Measurements from ENCODE around the gene SPOCK3. TPM values are rescaled to one million over a fixed set of nuclear protein-coding genes. Genes with fewer than 3 reads are reported as not detected.

The SPOCK3 gene
- total and polyA plus RNA-seq, 8 donors = 0.15 to 2.1 (median 0.92) TPM

DNA sequence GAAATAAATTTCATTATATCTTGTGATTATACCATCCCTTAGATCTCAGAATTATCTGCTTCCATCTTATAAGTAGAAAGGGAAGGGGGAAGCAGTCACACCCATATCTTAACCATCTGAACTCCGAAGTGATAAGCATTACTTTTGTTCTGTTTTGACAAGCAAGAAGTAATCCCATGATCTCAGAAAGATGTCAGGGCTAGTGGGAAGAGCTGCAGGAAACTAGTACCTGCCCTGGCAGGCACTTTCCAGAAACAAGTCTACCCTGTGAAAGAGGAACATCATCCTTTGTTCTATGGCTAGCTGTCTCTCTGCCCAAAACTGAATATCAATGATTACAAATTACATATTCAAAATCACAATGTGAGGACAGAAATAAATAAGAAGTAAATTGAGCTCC lies 244.4 kb downstream of the SPOCK3 start:
- intact Hi-C loops (cut with DNase I) = no loop called here
- TF ChIP-seq, protein P1, sequence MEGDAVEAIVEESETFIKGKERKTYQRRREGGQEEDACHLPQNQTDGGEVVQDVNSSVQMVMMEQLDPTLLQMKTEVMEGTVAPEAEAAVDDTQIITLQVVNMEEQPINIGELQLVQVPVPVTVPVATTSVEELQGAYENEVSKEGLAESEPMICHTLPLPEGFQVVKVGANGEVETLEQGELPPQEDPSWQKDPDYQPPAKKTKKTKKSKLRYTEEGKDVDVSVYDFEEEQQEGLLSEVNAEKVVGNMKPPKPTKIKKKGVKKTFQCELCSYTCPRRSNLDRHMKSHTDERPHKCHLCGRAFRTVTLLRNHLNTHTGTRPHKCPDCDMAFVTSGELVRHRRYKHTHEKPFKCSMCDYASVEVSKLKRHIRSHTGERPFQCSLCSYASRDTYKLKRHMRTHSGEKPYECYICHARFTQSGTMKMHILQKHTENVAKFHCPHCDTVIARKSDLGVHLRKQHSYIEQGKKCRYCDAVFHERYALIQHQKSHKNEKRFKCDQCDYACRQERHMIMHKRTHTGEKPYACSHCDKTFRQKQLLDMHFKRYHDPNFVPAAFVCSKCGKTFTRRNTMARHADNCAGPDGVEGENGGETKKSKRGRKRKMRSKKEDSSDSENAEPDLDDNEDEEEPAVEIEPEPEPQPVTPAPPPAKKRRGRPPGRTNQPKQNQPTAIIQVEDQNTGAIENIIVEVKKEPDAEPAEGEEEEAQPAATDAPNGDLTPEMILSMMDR (IDR thresholded peaks at IDR 0.05) = no peak
- H3K4me3 ChIP-seq = no peak overlapping the region
- no peaks in the 10 kb centered on the region for H3K9me3 ChIP-seq
- ATAC-seq (no peak), DNase-seq (no peak)
- H3K4me1 ChIP-seq = no peaks in the 10 kb centered on the region
- no peaks in the 10 kb centered on the region for H3K36me3 ChIP-seq
- no peaks in the 10 kb centered on the region for H3K27me3 ChIP-seq
- no peak overlapping the region for H3K27ac ChIP-seq

DNA sequence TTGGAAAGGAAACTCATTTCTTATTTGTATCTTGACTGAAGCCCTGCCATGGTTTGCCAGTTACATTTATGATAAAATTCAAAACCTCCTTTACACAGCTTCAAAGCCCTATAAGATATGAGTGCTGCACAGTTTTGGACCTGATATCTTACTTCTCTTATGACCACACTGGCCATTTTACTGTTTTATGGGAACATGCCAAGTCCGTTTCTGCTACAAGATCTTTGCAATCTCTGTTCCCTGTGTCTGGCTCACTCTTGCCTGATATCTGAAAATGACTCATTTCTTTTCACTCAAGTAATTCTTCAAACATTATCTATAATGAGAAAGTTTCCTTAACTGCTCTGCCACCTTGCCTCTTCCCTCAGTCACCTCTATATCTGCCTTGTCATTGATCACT lies 247.3 kb downstream of the SPOCK3 start:
- Histone ChIP-seq H3K27ac (no peak overlapping the region), H3K4me1 (no peaks in the 10 kb centered on the region), H3K4me3 (no peak overlapping the region), H3K9me3 (no peaks in the 10 kb centered on the region), H3K36me3 (no peaks in the 10 kb centered on the region), H3K27me3 (no peaks in the 10 kb centered on the region)
- TF ChIP-seq, protein P1 (IDR thresholded peaks at IDR 0.05) = no peak
- intact Hi-C loops (cut with DNase I) = no loop called here
- no peak for DNase-seq
- ATAC-seq = no peak

GRCh38 chr4:166981847-166982246 lies 252.4 kb downstream of the SPOCK3 start:
- no peaks in the 10 kb centered on the region for H3K36me3 ChIP-seq
- ATAC-seq (no peak), DNase-seq (no peak)
- TF ChIP-seq, protein P1 (IDR thresholded peaks at IDR 0.05) = no peak
- no peaks in the 10 kb centered on the region for H3K4me1 ChIP-seq
- H3K27ac ChIP-seq = no peak overlapping the region
- intact Hi-C loops (cut with DNase I) = no loop called here
- H3K4me3 ChIP-seq = no peak overlapping the region
- H3K27me3 ChIP-seq = no peaks in the 10 kb centered on the region
- H3K9me3 ChIP-seq = peaks cover 0 to 13% of the 10 kb centered on the region in 2 donors

DNA sequence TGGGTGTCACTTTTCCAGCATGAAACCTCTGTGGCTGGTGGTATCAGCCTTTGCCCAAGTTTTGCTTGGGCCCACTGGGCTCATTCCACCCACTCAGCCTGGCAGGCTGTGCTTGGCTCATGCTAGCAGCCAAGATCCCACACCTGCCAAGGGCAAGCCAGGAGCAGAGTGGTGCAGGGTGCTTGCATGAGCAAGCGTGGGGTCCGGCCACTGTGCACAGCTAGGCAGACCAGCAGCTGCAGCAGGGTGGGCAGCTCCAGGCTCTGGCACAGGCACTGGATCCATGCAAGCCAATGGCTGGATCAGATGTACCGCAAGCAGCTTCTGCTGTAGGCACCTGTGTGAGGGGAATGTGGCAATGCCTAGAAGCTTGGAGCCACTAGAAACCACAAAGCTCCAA lies 253.9 kb downstream of the SPOCK3 start:
- DNase-seq (peak in 1 of 4 donors; percentile 60), ATAC-seq (no peak)
- Histone ChIP-seq H3K4me1 (no peaks in the 10 kb centered on the region), H3K27me3 (no peaks in the 10 kb centered on the region), H3K4me3 (no peak overlapping the region), H3K27ac (no peak overlapping the region), H3K36me3 (no peaks in the 10 kb centered on the region), H3K9me3 (peaks cover 0 to 13% of the 10 kb centered on the region in 2 donors)
- TF ChIP-seq, protein P1 (IDR thresholded peaks at IDR 0.05) = no peak
- intact Hi-C loops (cut with DNase I) = no loop called here

- intact Hi-C loops (cut with DNase I) = no loop called here
- DNase-seq = no peak
- no peaks in the 10 kb centered on the region for H3K4me1 ChIP-seq
- no peaks in the 10 kb centered on the region for H3K36me3 ChIP-seq
- no peak overlapping the region for H3K4me3 ChIP-seq
- H3K27ac ChIP-seq = no peak overlapping the region
- TF ChIP-seq, protein P1 (IDR thresholded peaks at IDR 0.05) = no peak
- H3K27me3 ChIP-seq = no peaks in the 10 kb centered on the region
- no peak for ATAC-seq
- peaks cover 0 to 13% of the 10 kb centered on the region in 2 donors for H3K9me3 ChIP-seq
Measured at GRCh38 chr4:166977596-166977995, 256.7 kb downstream of the SPOCK3 start.
